Heart left ventricle (tissue), 13 donors: ENCODE data around the gene STEAP2.

Experiments used
- POLR2A ChIP-seq, 2 donors: fragments of 450-650 bp; IDR thresholded peaks; one replicate each; pipeline ENCODE4 v1.6.1; 2017; ENCODE audit warnings: antibody characterized with exemption in 2 of 2, mild to moderate bottlenecking in 2 of 2, moderate library complexity in 2 of 2
- TF ChIP-seq, protein P1 (sequence below), 12 donors: fragments of 200-600 bp; sonication (generic) in 4 of 12; IDR thresholded peaks; one replicate each; pipeline versions ENCODE4 v1.5.0 to v1.8.0; 2018 to 2022; ENCODE audit warnings: antibody characterized with exemption in 12 of 12, mild to moderate bottlenecking in 5 of 12
- donor health status: ischemic (EF 13 %, LVEDD 7.1; RV severe dilation, severe dysfunction).
- donor health status: DM: no; HTN: yes; CAD: no.
- donor health status: DM: no; HTN: no; CAD: no.
- donor health status: ischemic (EF 25% LVEDD 6.9; RV normal size, moderate dysfunction).
- donor health status: ischemic (EF 25% LVEDD 5.7; RV mildly dilated, moderate dysfunction).
- donor health status: ischemic (EF 35%, LVEDD 5.7; RV mildly dilated, moderate dysfunction).
- donor health status: nonischemic (EF 11% LVEDD 7.7; RV severe dilation, severe dysfunction).
- donor health status: DM: yes; HTN: yes; CAD: no.
- donor health status: PGD.
- donor health status: ischemic (EF 29% LVEDD 5.4; RV normal size, mild dysfunction).
- donor health status: nonischemic (EF 23%, LVEDD 6.1; RV moderate dilation, normal function).

DNA sequence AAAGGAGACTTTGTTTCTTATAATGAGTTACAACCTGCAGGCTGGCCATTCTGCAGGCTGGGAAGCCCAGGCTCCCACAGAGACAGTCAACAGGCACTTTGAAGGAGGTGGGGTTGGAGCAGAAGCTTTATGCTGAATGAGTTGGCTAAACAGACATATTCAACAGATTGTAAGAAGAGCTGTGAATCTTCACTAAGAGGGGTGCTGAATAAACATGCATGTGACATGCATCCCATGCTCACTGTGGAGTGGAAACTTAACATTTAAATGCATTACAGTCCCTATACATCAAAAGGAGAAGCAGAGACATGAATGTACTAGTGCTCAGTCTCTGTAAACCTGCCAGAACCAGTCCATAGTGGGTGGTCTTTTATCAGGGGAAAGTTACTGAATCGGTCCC, 32.0 kb downstream of the STEAP2 start:
- TF ChIP-seq, protein P1, sequence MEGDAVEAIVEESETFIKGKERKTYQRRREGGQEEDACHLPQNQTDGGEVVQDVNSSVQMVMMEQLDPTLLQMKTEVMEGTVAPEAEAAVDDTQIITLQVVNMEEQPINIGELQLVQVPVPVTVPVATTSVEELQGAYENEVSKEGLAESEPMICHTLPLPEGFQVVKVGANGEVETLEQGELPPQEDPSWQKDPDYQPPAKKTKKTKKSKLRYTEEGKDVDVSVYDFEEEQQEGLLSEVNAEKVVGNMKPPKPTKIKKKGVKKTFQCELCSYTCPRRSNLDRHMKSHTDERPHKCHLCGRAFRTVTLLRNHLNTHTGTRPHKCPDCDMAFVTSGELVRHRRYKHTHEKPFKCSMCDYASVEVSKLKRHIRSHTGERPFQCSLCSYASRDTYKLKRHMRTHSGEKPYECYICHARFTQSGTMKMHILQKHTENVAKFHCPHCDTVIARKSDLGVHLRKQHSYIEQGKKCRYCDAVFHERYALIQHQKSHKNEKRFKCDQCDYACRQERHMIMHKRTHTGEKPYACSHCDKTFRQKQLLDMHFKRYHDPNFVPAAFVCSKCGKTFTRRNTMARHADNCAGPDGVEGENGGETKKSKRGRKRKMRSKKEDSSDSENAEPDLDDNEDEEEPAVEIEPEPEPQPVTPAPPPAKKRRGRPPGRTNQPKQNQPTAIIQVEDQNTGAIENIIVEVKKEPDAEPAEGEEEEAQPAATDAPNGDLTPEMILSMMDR (IDR thresholded peaks at IDR 0.05): no peak
- TF ChIP-seq POLR2A (IDR thresholded peaks at IDR 0.05): no peak
